ENCODE data around the gene LDLRAD3. TPM values are rescaled to one million over a fixed set of nuclear protein-coding genes. Genes with fewer than 3 reads are reported as not detected.

LDLRAD3 gene, protein sequence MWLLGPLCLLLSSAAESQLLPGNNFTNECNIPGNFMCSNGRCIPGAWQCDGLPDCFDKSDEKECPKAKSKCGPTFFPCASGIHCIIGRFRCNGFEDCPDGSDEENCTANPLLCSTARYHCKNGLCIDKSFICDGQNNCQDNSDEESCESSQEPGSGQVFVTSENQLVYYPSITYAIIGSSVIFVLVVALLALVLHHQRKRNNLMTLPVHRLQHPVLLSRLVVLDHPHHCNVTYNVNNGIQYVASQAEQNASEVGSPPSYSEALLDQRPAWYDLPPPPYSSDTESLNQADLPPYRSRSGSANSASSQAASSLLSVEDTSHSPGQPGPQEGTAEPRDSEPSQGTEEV
- 10 to 100 TPM; 30.8 to 42.5 TPM for total RNA-seq

DNA sequence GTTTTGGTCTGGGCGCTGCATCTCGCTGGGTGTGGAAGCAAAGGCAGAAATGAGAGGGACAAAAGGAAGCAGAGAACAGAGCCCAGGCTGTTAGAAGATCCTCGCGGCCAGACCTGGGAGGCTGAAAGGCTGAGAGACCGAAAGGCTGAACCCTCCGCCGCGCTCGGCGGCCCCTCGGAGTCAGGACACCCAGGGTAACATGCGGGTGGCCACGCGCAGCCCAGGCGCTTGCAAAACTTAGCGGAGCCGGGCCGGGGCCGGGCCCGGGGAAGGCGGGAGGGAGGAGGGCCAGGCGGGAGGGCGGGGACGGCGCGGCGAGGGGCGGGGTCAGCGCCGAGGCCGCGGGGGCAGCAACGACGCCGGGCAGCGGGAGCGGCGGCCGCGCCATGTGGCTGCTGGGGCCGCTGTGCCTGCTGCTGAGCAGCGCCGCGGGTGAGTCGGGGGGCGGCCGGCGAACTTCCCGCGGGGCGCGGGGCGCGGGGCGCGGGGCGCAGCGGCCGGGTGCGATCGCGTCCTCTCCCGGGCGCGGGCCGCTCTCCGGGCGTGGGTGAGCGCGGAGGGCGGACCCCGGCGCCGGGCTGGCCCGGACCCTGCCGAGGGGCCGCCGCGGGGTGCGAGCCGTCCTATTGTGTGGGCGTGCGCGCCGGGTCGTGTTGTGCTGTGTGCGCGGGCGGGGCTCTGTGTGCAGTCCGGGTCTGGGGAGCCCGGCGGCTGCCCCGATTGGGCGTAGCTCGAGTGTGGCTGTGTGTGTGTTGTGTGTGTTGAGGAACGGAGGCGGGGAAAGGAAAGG, at the start of gene LDLRAD3:
LDLRAD3 (plus strand) TSS at position 350 of the 790 bp plus-strand sequence; CDS start at position 387, 37 bp downstream.
- Histone ChIP-seq H3K9me3 (no peaks in the 10 kb centered on the region), H3K4me3 (peak within 1 kb of the TSS; percentile 59 to 64), H3K27ac (peak within 1 kb of the TSS; percentile 83 to 86), H3K36me3 (no peaks in the 10 kb centered on the region), H3K27me3 (replicated peaks; ENCODE audit: insufficient read depth) (no peaks in the 10 kb centered on the region), H3K4me1 (replicated peaks) (peaks cover 4% of the 10 kb centered on the region)
- intact Hi-C loops (cut with DNase I): no loop called here
- TF ChIP-seq, protein P1, sequence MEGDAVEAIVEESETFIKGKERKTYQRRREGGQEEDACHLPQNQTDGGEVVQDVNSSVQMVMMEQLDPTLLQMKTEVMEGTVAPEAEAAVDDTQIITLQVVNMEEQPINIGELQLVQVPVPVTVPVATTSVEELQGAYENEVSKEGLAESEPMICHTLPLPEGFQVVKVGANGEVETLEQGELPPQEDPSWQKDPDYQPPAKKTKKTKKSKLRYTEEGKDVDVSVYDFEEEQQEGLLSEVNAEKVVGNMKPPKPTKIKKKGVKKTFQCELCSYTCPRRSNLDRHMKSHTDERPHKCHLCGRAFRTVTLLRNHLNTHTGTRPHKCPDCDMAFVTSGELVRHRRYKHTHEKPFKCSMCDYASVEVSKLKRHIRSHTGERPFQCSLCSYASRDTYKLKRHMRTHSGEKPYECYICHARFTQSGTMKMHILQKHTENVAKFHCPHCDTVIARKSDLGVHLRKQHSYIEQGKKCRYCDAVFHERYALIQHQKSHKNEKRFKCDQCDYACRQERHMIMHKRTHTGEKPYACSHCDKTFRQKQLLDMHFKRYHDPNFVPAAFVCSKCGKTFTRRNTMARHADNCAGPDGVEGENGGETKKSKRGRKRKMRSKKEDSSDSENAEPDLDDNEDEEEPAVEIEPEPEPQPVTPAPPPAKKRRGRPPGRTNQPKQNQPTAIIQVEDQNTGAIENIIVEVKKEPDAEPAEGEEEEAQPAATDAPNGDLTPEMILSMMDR (IDR thresholded peaks at IDR 0.05): no peak
- TF ChIP-seq POLR2A (IDR thresholded peaks at IDR 0.05) (peak; percentile 24), POLR2AphosphoS5 (IDR thresholded peaks at IDR 0.05) (peak; percentile 5)
- DNase-seq (ENCODE audit: low spot score): peak; percentile 75
- 1% methylated on average over 24 of the region's 97 CpGs for WGBS

DNA sequence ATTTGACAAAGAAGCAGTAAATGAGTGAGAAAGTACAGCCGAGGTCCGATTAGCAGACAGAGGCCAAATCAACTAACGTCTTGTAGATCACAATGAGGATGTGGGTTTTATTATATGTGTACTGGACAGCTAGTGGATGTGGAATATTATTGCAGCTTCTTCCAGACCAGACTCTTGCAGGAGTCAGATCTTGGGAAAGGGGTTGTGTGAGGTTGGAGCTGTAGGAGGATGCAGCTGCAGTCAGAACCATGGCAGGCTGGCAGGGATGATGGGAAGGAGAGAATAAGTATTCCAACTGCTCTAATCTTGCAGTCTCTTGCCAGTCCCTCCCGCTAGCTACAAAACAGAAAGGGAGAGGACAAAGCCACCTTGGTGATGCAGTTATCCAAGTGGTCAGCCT, 46.8 kb upstream of the LDLRAD3 start:
- WGBS: 80% methylated on average over 4 of the region's 4 CpGs
- no peak for TF ChIP-seq POLR2AphosphoS5 (IDR thresholded peaks at IDR 0.05)
- TF ChIP-seq POLR2A (IDR thresholded peaks at IDR 0.05): no peak
- DNase-seq (ENCODE audit: low spot score): no peak

DNA sequence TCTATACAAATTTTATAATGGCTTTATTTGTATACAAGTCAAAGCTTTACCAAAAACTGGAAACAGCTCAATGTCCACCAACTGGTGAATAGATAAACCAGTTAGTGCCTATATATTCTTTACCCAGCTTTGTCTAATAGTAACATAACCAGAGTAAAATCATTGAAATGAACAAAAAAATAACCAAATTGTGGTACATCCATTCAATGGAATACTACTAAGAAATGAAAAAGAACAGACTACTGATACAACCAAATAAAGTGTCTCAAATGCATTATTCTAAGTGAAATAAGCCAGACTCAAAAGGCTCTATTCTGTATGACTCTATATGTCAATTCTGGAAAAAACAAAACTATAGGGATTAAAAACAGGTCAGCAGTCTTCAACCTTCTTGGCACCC, 40.9 kb upstream of the LDLRAD3 start:
- Histone ChIP-seq H3K36me3 (no peaks in the 10 kb centered on the region), H3K9me3 (no peaks in the 10 kb centered on the region), H3K4me1 (replicated peaks) (peaks cover 5% of the 10 kb centered on the region), H3K4me3 (no peak overlapping the region), H3K27me3 (replicated peaks; ENCODE audit: insufficient read depth) (no peaks in the 10 kb centered on the region), H3K27ac (no peak overlapping the region)
- TF ChIP-seq POLR2A (IDR thresholded peaks at IDR 0.05): no peak
- TF ChIP-seq, protein P1 (IDR thresholded peaks at IDR 0.05): no peak
- TF ChIP-seq POLR2AphosphoS5 (IDR thresholded peaks at IDR 0.05): no peak
- DNase-seq (ENCODE audit: low spot score): no peak
- intact Hi-C loops (cut with DNase I): no loop called here

More for the DNA sequence above, 46.8 kb upstream of the LDLRAD3 start:
- Histone ChIP-seq H3K9me3 (no peaks in the 10 kb centered on the region), H3K4me1 (replicated peaks) (no peaks in the 10 kb centered on the region), H3K36me3 (no peaks in the 10 kb centered on the region), H3K27ac (no peak overlapping the region), H3K27me3 (replicated peaks; ENCODE audit: insufficient read depth) (no peaks in the 10 kb centered on the region), H3K4me3 (no peak overlapping the region)
- intact Hi-C loops (cut with DNase I): no loop called here

DNA sequence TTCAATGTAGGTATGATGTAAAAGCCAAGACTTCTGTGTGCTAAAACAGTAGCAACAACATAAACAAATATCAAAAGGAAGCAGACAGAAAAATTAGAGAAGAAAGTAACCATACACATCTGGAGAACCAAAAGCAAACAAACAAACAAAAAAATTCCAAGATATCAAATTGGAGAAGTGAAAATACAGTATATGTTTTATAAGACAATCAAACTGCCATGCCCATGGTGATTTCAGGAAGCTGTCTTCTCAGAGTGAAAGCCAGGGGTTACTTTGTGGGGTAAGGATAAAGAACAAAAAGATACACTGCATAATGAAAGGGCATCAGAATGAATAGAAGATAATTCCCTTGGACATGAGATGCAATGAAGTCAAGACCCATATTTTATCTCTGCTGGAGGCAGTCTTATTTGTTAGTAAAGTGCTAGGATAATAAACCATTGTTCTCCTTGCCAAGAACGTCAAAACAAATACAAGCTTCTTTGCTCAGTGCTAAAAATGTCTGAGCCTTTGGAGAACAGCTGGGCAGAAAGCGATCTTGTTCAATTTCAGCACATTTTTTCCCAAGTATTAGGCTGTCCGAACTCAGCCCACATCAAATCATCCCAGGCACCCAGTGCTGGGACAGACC, 38.1 kb upstream of the LDLRAD3 start:
- intact Hi-C loops (cut with DNase I): no loop called here
- Histone ChIP-seq H3K27me3 (replicated peaks; ENCODE audit: insufficient read depth) (no peaks in the 10 kb centered on the region), H3K4me1 (replicated peaks) (peaks cover 5% of the 10 kb centered on the region), H3K9me3 (no peaks in the 10 kb centered on the region), H3K36me3 (no peaks in the 10 kb centered on the region), H3K4me3 (no peak overlapping the region), H3K27ac (peak overlapping the region; percentile 41 to 86)
- TF ChIP-seq POLR2AphosphoS5 (IDR thresholded peaks at IDR 0.05): peak; percentile 72
- no peak for TF ChIP-seq POLR2A (IDR thresholded peaks at IDR 0.05)
- TF ChIP-seq, protein P1 (IDR thresholded peaks at IDR 0.05): peak in 1 of 4 experiments; percentile 20
- WGBS: 11% methylated on average over 3 of the region's 3 CpGs
- peak; percentile 27 for DNase-seq (ENCODE audit: low spot score)

DNA sequence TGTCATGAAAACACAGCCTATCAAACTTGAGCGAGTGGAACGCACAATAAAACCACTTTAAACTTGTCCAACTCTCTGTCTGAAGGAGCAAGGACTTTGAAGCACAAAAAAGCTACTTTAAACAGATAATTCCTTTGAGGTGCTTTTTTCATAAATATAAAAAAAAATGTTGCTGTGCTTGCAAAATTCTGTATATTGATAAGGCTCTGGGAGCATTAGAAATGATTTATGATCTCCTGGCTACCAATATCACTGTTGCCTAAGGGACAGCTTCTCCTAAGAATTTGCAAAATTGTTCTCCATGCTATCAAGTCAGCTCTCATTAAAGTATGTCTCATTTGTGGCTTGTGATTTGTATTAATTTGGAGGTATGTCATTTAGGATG, 37.6 kb upstream of the LDLRAD3 start:
- intact Hi-C loops (cut with DNase I): no loop called here
- Histone ChIP-seq H3K4me1 (replicated peaks) (peaks cover 5% of the 10 kb centered on the region), H3K27me3 (replicated peaks; ENCODE audit: insufficient read depth) (no peaks in the 10 kb centered on the region), H3K4me3 (no peak overlapping the region), H3K27ac (peak overlapping the region; percentile 41 to 86), H3K36me3 (no peaks in the 10 kb centered on the region), H3K9me3 (no peaks in the 10 kb centered on the region)
- no peak for DNase-seq (ENCODE audit: low spot score)
- WGBS: 0% methylated on average over 2 of the region's 2 CpGs
- TF ChIP-seq POLR2AphosphoS5 (IDR thresholded peaks at IDR 0.05) (no peak), POLR2A (IDR thresholded peaks at IDR 0.05) (no peak)
- TF ChIP-seq, protein P1 (IDR thresholded peaks at IDR 0.05): no peak

Measured in prostate gland (tissue), 2 donors.